ENCODE measurements around the gene KCNK15.
A peak's percentile ranks its signal among the peaks of the same experiment; 100 is the strongest.

Gene KCNK15

DNA sequence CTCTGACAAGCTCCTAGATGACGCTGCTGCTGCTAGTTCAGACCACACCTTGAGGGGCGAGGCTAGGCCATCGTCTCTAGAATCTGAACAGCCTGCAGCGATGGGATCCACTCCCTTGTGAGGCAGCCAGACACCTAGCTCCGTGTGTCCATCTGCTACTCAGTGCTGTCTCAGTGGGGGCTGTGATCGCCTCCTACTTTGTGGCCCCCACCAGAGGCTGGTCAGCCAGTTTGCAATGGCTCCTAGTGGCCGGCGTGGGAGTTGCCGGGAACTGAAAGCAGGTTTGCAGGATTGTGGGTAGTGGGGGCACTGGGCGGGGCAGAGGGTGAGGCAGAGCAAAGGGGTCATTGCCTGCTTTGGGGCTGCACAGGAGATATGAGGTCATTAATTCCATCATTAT lies 27.7 kb upstream of the KCNK15 start:
- Histone ChIP-seq H3K9me3 (no peaks in the 10 kb centered on the region), H3K4me3 (peak overlapping the region; percentile 54), H3K27me3 (no peaks in the 10 kb centered on the region), H3K27ac (peak overlapping the region; percentile 87 to 96), H3K36me3 (peaks cover 0 to 33% (median 0%) of the 10 kb centered on the region in 3 donors), H3K4me1 (peaks cover 5 to 98% (median 69%) of the 10 kb centered on the region in 4 donors)
- intact Hi-C loops (cut with DNase I; ENCODE audit: low total_unique reads), result no loop called here
- TF ChIP-seq CTCF (IDR thresholded peaks at IDR 0.05), result peak; percentile 33 to 35
- DNase-seq, result no peak

DNA sequence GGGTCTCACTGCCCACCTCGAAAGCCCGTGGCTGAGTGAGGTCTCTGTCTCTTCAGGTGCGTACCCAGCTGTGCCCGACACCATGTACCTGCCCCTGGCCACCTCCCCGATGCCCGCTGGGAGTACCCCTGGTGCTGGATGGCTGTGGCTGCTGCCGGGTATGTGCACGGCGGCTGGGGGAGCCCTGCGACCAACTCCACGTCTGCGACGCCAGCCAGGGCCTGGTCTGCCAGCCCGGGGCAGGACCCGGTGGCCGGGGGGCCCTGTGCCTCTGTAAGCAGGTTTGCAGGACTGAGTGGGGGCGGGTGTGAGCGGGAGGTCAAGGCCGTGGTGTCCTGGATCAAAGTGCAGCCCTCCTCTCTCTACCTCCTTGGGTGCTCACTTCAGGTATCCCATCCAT lies 25.8 kb upstream of the KCNK15 start:
- Histone ChIP-seq H3K36me3 (peaks cover 0 to 48% (median 0%) of the 10 kb centered on the region in 3 donors), H3K4me1 (peaks cover 5 to 97% (median 62%) of the 10 kb centered on the region in 4 donors), H3K9me3 (no peaks in the 10 kb centered on the region), H3K4me3 (peak overlapping the region; percentile 54), H3K27ac (peak overlapping the region; percentile 87 to 96), H3K27me3 (no peaks in the 10 kb centered on the region)
- DNase-seq, result no peak
- no peak for TF ChIP-seq CTCF (IDR thresholded peaks at IDR 0.05)
- intact Hi-C loops (cut with DNase I; ENCODE audit: low total_unique reads), result no loop called here

GRCh38 chr20:44720621-44720996 lies 25.1 kb upstream of the KCNK15 start:
- Histone ChIP-seq H3K4me1 (peaks cover 5 to 96% (median 56%) of the 10 kb centered on the region in 4 donors), H3K36me3 (peaks cover 0 to 56% (median 0%) of the 10 kb centered on the region in 3 donors), H3K9me3 (no peaks in the 10 kb centered on the region), H3K27me3 (no peaks in the 10 kb centered on the region), H3K27ac (peak overlapping the region; percentile 87 to 96), H3K4me3 (peak overlapping the region; percentile 54)
- intact Hi-C loops (cut with DNase I; ENCODE audit: low total_unique reads), result no loop called here
- TF ChIP-seq CTCF (IDR thresholded peaks at IDR 0.05), result no peak
- DNase-seq, result peak; percentile 77 to 92

DNA sequence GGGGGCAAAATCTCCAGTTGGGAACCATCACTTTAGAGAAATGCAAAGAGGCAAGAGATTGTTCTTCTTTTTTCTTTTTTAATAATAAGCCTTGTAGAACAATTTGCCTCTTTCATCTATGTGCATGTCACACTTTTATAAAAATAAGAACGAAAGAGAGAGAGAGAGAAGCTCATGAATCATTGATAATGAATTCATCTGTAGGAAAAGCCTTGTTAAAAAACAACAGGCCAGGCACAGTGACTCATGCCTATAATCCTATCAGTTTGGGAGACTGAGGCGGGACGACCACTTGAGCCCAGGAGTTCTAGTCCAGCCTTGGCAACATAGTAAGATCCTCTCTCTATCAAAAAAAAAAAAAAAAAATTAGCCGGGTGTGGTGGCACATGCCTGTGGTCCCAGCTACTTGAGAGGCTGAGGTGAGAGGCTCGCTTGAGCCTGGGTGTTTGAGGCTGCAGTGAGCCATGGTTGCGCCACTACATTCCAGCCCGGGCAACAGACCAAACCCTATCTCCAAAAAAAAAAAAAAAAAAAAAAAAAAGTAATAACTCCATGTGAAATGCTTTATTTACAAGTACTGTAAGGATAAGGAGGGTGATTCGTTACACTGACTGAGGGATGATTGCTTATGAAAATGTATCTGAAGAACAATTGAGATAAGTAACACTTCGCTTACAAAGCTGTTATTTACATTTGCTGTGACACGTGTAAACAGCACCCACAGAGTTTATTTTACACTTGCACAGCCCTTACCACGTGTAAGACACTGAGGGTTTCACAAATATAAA lies 24.5 kb upstream of the KCNK15 start:
- Histone ChIP-seq H3K36me3 (peaks cover 0 to 62% (median 0%) of the 10 kb centered on the region in 3 donors), H3K27me3 (no peaks in the 10 kb centered on the region), H3K27ac (peak overlapping the region; percentile 87 to 96), H3K9me3 (no peaks in the 10 kb centered on the region), H3K4me3 (peak overlapping the region; percentile 54), H3K4me1 (peaks cover 5 to 96% (median 51%) of the 10 kb centered on the region in 4 donors)
- peak; percentile 78 to 85 for DNase-seq
- intact Hi-C loops (cut with DNase I; ENCODE audit: low total_unique reads), result no loop called here
- no peak for TF ChIP-seq CTCF (IDR thresholded peaks at IDR 0.05)

- intact Hi-C loops (cut with DNase I; ENCODE audit: low total_unique reads), result no loop called here
- Histone ChIP-seq H3K36me3 (peaks cover 0 to 66% (median 0%) of the 10 kb centered on the region in 3 donors), H3K27ac (peak overlapping the region; percentile 87 to 96), H3K27me3 (no peaks in the 10 kb centered on the region), H3K4me1 (peaks cover 5 to 93% (median 48%) of the 10 kb centered on the region in 4 donors), H3K4me3 (no peak overlapping the region), H3K9me3 (no peaks in the 10 kb centered on the region)
- no peak for TF ChIP-seq CTCF (IDR thresholded peaks at IDR 0.05)
- DNase-seq, result no peak
Observed at GRCh38 chr20:44721785-44722054, 23.9 kb upstream of the KCNK15 start.

Data from tibial artery (tissue), 4 donors.